GM19455 (cell line): Measurements from ENCODE around the gene KRTAP2-4.
"Not testable (repeated sequence)": the region's sequence is repeated elsewhere in the genome, so short reads cannot be mapped to it uniquely, and the experiment has no call there.

Source experiments
- ATAC-seq: cut with Tn5 transposase; IDR thresholded peaks from one replicate; pipeline ENCODE4 v1.9.1; 2021; ENCODE audit not compliant: unreplicated experiment

KRTAP2-4 gene, protein sequence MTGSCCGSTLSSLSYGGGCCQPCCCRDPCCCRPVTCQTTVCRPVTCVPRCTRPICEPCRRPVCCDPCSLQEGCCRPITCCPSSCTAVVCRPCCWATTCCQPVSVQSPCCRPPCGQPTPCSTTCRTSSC

DNA sequence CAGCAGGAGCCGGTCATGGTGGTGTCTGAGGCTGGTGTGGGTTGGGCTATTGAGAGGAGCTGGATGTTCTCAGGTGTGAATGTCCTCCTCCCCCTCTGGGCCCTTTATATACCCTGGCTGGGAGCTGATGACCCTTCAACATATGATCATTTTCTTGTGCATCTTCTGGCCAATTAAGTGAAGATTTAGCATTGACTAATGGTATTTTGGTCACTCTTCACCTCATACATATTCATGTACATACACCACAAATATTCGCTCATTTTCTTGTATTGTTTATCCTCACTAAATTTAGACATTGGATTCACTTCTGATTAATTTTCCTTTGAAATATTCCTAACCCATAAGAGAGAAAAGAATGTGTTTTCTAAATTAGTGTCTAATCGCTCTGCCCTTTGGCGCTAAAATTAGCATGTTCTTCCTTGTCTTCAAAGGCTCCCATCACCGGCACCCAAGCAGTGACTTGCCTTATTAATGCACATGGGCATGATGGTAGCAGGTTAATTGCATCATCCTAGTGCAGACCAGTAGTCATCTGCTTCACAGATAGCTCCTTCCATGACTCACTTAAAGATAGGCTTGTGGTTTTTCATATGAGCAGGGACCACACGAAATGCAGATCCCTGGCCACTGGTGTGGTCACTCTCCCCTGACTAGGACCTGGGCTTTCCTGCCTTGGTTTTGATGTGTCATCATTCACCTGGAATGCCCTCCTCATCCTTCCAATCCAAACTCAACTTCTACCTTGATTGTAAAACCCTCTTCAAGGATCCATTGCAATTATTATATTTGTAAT lies at the start of gene KRTAP2-4:
KRTAP2-4 (minus strand) TSS at position 51 of the 796 bp plus-strand sequence; CDS start at position 17, 34 bp downstream.
- ATAC-seq = no peak

- ATAC-seq = no peak
Observed at GRCh38 chr17:41111151-41111885, 45.6 kb upstream of the KRTAP2-4 start.

DNA sequence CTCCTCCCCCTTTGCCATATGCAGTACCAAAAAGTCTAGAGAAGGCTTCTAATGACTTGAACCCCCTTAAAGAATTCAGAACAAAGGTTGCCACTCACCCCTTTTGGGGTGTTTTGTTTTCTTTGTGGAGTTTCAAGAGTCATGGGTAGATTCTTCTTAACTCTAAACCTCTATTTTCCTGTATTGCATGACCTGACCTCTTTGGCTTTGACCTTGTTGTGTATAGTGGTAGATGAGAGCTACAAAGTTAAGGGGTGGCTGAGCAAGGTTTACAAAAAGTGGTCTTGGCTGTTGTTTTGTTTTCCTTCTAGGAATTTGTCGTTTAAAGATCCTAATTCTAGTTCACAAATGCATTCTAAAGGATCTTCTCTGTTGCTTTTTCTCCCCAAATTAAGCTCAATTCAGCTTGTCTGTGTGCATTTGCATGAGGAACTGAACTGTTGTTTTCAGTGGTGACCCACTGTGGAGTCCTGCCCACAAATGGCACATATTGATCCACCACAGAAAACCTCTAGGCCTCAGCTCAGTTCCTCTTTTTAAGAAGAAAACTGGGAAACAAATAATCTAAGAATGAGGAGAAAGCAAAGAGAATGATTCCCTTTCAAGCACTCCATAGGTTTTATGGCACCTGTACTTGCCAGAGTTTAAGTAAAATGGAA lies 43.2 kb upstream of the KRTAP2-4 start:
- not testable (repeated sequence) for ATAC-seq

DNA sequence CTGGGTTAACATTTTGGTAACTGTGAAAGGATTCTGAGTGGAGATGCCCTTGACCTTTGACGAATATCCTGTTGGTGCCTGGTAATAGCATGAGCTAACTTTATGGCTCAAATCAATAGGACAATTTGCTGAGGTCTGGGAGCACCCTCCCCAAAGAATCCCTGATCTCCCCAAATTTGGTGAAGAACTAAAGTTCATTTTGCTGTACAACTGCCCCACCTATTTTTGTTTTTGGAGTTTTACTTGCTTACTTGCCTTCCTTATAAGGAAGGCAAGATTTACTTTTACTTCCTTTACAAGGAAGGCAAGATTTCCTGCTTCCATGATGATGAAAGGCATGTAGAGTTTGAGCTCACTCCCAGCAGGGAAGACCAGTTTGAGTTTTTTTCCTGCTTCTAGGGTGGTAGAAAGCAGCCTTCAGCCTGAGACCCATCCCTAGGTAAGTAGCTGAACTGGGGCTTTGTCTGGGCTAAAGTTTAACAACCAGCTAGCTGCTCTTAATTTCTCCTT lies 42.3 kb upstream of the KRTAP2-4 start:
- ATAC-seq = no peak

GRCh38 chr17:41105347-41105746 lies 39.7 kb upstream of the KRTAP2-4 start, which contains the start of gene KRTAP4-9:
Gene KRTAP4-9 (plus strand): TSS chr17:41105389. CDS start chr17:41105389, 0 bp downstream.
- ATAC-seq = not testable (repeated sequence)

GRCh38 chr17:41104386-41105038 lies 38.8 kb upstream of the KRTAP2-4 start:
- ATAC-seq = not testable (repeated sequence)

DNA sequence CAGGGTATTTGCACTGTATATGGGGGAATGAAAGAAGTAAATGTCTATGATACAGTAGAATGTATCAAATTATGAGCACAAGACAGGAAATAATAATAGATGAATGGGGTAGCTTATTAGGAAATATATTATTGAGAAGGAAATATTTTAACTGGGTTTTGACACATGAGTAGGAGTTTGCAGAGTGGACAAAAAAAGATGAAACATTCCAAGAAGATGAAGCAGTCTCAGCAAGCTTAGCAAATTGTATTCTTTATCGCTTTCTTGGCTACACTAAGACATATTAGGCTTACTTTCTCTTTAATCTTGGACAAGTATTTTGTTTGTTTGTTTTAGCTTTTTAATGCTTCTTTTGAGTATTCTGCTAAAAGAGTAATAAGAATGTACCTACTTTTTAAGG lies 38.2 kb upstream of the KRTAP2-4 start:
- no peak for ATAC-seq

GRCh38 chr17:41101586-41102259 lies 36.0 kb upstream of the KRTAP2-4 start, which contains the start of gene KRTAP4-16:
Gene KRTAP4-16 (minus strand): TSS chr17:41102209. CDS start chr17:41102209, 0 bp downstream.
- ATAC-seq = no peak

- not testable (repeated sequence) for ATAC-seq
Observed at GRCh38 chr17:41099682-41100480, 34.2 kb upstream of the KRTAP2-4 start.

GRCh38 chr17:41098481-41098880 lies 32.8 kb upstream of the KRTAP2-4 start:
- no peak for ATAC-seq

DNA sequence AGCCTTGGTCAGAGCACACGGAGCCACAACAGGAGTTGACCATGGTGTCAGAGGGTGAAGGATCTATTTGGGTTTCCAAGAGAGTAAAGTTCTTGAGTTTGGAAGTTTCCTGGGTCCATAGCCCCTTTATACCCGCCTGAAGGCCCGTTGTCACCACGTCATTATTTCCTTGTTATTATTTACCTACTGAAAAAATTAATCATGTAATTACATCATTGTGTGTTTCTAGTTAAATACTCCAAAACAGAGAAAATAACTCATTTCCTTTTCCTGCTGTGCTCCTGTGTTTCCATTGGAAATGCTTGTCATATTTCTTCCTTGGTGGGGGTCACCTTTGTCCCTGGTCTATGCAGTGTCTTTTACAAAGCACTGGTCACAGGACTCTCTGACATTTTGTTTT lies 32.4 kb upstream of the KRTAP2-4 start, which contains the start of gene KRTAP4-8:
KRTAP4-8 (minus strand) TSS at position 101 of the 400 bp plus-strand sequence; CDS start at position 43, 58 bp downstream.
- ATAC-seq = no peak

DNA sequence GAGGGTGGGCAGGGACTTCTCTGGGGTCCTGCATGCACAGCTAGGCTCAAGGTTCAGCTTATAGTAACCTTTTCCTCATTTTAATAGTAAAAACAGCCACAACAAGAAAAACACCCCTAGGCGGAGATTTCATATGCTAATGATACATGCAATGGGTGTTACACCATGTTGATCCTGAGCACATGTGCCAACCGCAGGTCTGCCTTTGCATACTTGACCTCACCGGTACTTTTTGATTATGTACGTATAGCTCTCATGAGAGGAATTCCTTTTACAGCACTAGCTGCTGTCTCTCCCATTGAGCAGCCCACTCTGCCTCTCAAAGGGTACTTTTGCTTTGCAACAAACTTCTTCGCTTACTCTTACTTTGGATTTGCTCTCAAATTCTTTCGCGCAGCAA lies 30.4 kb upstream of the KRTAP2-4 start:
- no peak for ATAC-seq

GRCh38 chr17:41088760-41089352 lies 23.2 kb upstream of the KRTAP2-4 start:
- ATAC-seq = not testable (repeated sequence)

- ATAC-seq = not testable (repeated sequence)
Observed at GRCh38 chr17:41084100-41084856, 18.6 kb upstream of the KRTAP2-4 start, which contains the start of gene KRTAP4-7. Gene KRTAP4-7 (plus strand): TSS chr17:41084150. CDS start chr17:41084207, 57 bp downstream.

DNA sequence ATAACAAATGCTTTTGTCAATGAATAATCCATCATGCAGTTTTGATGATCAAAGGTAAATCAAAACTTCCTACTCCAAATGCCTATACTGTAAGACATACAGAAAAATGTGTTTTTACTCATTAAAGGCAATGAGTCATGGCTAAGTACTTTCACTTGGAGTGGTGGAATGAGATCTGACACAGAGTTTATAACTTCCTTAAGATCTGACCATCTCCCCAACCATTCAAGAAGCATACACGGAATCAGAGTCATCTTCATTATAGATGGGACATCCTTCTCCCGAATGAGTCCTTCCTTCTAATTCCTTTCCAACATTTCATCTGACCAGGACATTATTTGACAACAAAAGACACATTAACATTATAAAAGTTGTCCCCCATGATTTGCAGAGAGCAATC lies 17.7 kb upstream of the KRTAP2-4 start:
- not testable (repeated sequence) for ATAC-seq

DNA sequence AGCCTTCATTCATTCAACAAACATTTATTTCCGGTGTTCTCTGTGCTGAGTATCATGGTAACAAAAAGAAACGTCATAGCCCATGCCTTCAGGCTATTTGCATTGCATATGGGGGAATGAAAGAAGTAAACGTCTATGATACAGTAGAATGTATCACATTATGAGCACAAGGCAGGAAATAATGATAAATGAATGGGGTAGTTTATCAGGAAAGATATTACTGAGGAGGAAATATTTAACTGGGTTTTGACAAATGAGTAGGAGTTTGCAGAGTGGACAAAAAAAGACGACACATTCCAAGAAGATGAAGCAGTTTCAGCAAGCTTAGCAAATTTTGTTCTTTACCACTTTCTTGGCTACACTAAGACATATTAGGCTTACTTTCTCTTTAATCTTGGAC lies 16.9 kb upstream of the KRTAP2-4 start:
- no peak for ATAC-seq

- ATAC-seq = no peak
Observed at GRCh38 chr17:41076788-41077187, 11.1 kb upstream of the KRTAP2-4 start.

DNA sequence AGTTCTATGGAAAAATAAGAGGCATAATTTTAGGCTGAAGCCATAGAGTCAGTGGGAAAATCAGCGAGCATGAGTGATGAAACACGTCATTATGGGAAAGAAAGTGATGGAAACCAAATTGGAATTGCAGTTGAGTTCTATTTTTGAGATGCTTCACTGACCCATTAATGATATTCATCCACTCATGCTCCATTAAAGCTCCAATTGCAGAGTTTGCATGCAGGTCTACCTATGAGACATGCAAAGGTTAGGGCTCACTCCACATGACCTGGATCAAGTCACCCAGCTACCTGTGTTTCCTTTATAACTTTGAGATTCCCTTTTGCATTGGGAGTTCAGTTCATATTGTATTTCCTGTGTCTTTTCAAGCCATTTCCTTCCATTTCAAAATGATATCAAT lies 8.0 kb upstream of the KRTAP2-4 start:
- no peak for ATAC-seq
